Stomach (tissue), 9 donors: ENCODE data around the gene PRRG2. TPM values are rescaled to one million over a fixed set of nuclear protein-coding genes. Genes with fewer than 3 reads are reported as not detected.

Experiments used
- DNase-seq, 2 donors: peaks; one replicate each; pipeline versions ENCODE4 v3.0.0 to v3.0.0-alpha.2; 2013 to 2019
- H3K27ac ChIP-seq, 5 donors: fragments of 200-600 bp in 4 of 5; sonication (generic) in 4 of 5; one replicate each; pipeline ENCODE4 v1.5.1; 2013 to 2019; ENCODE audit warnings: mild to moderate bottlenecking in 1 of 5, moderate library complexity in 1 of 5
- H3K27me3 ChIP-seq, 3 donors: fragments of 200-600 bp; sonication (generic); one replicate each; pipeline ENCODE4 v1.5.1; 2017 to 2019; ENCODE audit warnings: mixed run types in 1 of 3
- H3K36me3 ChIP-seq, 4 donors: fragments of 200-600 bp; sonication (generic); 1 replicate in 3 of 4; 2 replicates in 1 of 4; pipeline ENCODE4 v1.5.1; 2016 to 2019
- H3K4me1 ChIP-seq, 4 donors: fragments of 200-600 bp; sonication (generic); one replicate each; pipeline ENCODE4 v1.5.1; 2016 to 2019
- H3K4me3 ChIP-seq, 4 donors: fragments of 200-600 bp; sonication (generic) in 3 of 4; one replicate each; pipeline ENCODE4 v1.5.1; 2016 to 2019; ENCODE audit warnings: mild to moderate bottlenecking in 1 of 4
- H3K9me3 ChIP-seq, 4 donors: fragments of 200-600 bp; sonication (generic); one replicate each; pipeline ENCODE4 v1.5.1; 2016 to 2019
- CTCF ChIP-seq, 7 experiments: fragments of 450-650 bp in 4 of 7; fragments of 200-600 bp in 3 of 7; sonication (generic) in 3 of 7; IDR thresholded peaks; one replicate each; pipeline ENCODE4 v1.5.1; 2016 to 2019; ENCODE audit warnings: antibody characterized with exemption in 7 of 7, control low read depth in 2 of 7, mild to moderate bottlenecking in 1 of 7
- EP300 ChIP-seq: sonication (generic); formaldehyde crosslinking; IDR thresholded peaks from one replicate; pipeline ENCODE4 v1.6.1; 2017; ENCODE audit warnings: antibody characterized with exemption
- POLR2A ChIP-seq, 4 donors: fragments of 450-650 bp; IDR thresholded peaks; one replicate each; pipeline ENCODE4 v1.6.1; 2016; ENCODE audit warnings: antibody characterized with exemption in 4 of 4, control low read depth in 2 of 4, mild to moderate bottlenecking in 1 of 4, moderate library complexity in 1 of 4
- POLR2AphosphoS5 ChIP-seq, 3 donors: sonication (generic); formaldehyde crosslinking; IDR thresholded peaks; one replicate each; pipeline ENCODE4 v1.6.1; 2016; ENCODE audit warnings: antibody characterized with exemption in 3 of 3
- WGBS, 5 donors: extraction: QIAGEN DNeasy Blood & Tissue Kit in 3 of 5; methylation state at CpG; one replicate each; pipeline versions ENCODE4 v1.1.5 to v1.1.7; 2013 to 2018; 5-methylcytosine and 5-hydroxymethylcytosine counted together
- intact Hi-C: fragments of 100-400 bp; cut with DNase I; formaldehyde crosslinking; loops from one replicate; pipeline ENCODE4 v1.15.1; 2023; ENCODE audit warnings: low total_unique reads
- polyA plus RNA-seq, 3 donors: library from polyadenylated mRNA; stranded (reverse); fragments of 200-250 nt; gene quantifications; one replicate each; pipeline ENCODE4 v1.2.3, GENCODE V29; 2013
- total RNA-seq, 5 donors: library from RNA; depleted of rRNA; stranded (reverse); fragments of >200 nt; gene quantifications; one replicate each; pipeline versions ENCODE4 v1.1.0 to v1.2.3, GENCODE V29; 2014 to 2016
- donor health status: healthy with polysubstance abuse.
- donor health status: Bipolar disorder and iron deficiency.
- donor health status: healthy.

The PRRG2 gene
- total and polyA plus RNA-seq, 8 donors, result 5.9 to 14.7 (median 9.5) TPM; not detected in 2

GRCh38 chr19:49559928-49560327 lies 21.2 kb upstream of the PRRG2 start:
- H3K4me3 ChIP-seq, result no peak overlapping the region
- no peaks in the 10 kb centered on the region for H3K27me3 ChIP-seq
- H3K4me1 ChIP-seq, result peaks cover 20 to 58% (median 41%) of the 10 kb centered on the region in 4 donors
- WGBS, 5 donors, result 70 to 87% (median 79%) methylated on average over 11 to 15 of the region's 15 CpGs
- no peak for DNase-seq
- peak overlapping the region in 3 of 5 donors; percentile 26 to 52 (median 50) for H3K27ac ChIP-seq
- TF ChIP-seq CTCF (IDR thresholded peaks at IDR 0.05) (no peak), EP300 (no peak), POLR2AphosphoS5 (IDR thresholded peaks at IDR 0.05) (no peak), POLR2A (IDR thresholded peaks at IDR 0.05) (no peak)
- H3K36me3 ChIP-seq, result peaks cover 35 to 58% (median 54%) of the 10 kb centered on the region in 4 donors
- H3K9me3 ChIP-seq, result no peaks in the 10 kb centered on the region
- intact Hi-C loops, result no loop called here

GRCh38 chr19:49560358-49560900 lies 20.7 kb upstream of the PRRG2 start:
- H3K9me3 ChIP-seq, result no peaks in the 10 kb centered on the region
- H3K36me3 ChIP-seq, result peaks cover 35 to 53% (median 51%) of the 10 kb centered on the region in 4 donors
- intact Hi-C loops, result no loop called here
- no peak for DNase-seq
- peaks cover 23 to 58% (median 42%) of the 10 kb centered on the region in 4 donors for H3K4me1 ChIP-seq
- peak overlapping the region in 3 of 5 donors; percentile 26 to 52 (median 50) for H3K27ac ChIP-seq
- WGBS, 5 donors, result 52 to 84% (median 70%) methylated on average over 13 to 15 of the region's 15 CpGs
- no peak overlapping the region for H3K4me3 ChIP-seq
- TF ChIP-seq CTCF (IDR thresholded peaks at IDR 0.05) (no peak), POLR2A (IDR thresholded peaks at IDR 0.05) (no peak), POLR2AphosphoS5 (IDR thresholded peaks at IDR 0.05) (no peak), EP300 (no peak)
- no peaks in the 10 kb centered on the region for H3K27me3 ChIP-seq

- Histone ChIP-seq H3K4me3 (no peak overlapping the region), H3K4me1 (peaks cover 38 to 76% (median 58%) of the 10 kb centered on the region in 4 donors), H3K9me3 (no peaks in the 10 kb centered on the region), H3K27ac (peak overlapping the region in 3 of 5 donors; percentile 2 to 76 (median 29)), H3K27me3 (no peaks in the 10 kb centered on the region), H3K36me3 (peaks cover 6 to 14% (median 12%) of the 10 kb centered on the region in 4 donors)
- DNase-seq, result no peak
- TF ChIP-seq EP300, result no peak
- no peak for TF ChIP-seq POLR2AphosphoS5 (IDR thresholded peaks at IDR 0.05)
- TF ChIP-seq CTCF (IDR thresholded peaks at IDR 0.05), result no peak
- no peak for TF ChIP-seq POLR2A (IDR thresholded peaks at IDR 0.05)
- intact Hi-C loops, result no loop called here
- WGBS, 5 donors, result 68 to 78% (median 74%) methylated on average over 6 of the region's 6 CpGs
Observed at GRCh38 chr19:49564616-49565045, 16.5 kb upstream of the PRRG2 start.

GRCh38 chr19:49565261-49565660 lies 15.9 kb upstream of the PRRG2 start:
- Histone ChIP-seq H3K27ac (peak overlapping the region in 3 of 5 donors; percentile 2 to 76 (median 29)), H3K4me1 (peaks cover 41 to 81% (median 59%) of the 10 kb centered on the region in 4 donors), H3K4me3 (no peak overlapping the region), H3K27me3 (no peaks in the 10 kb centered on the region), H3K36me3 (peaks cover 1 to 7% (median 6%) of the 10 kb centered on the region in 4 donors), H3K9me3 (no peaks in the 10 kb centered on the region)
- TF ChIP-seq CTCF (IDR thresholded peaks at IDR 0.05) (no peak), POLR2A (IDR thresholded peaks at IDR 0.05) (no peak), POLR2AphosphoS5 (IDR thresholded peaks at IDR 0.05) (no peak), EP300 (no peak)
- peak; percentile 68 to 80 for DNase-seq
- WGBS, 5 donors, result 24 to 28% (median 27%) methylated on average over 4 of the region's 4 CpGs
- intact Hi-C loops, result no loop called here
